ENCODE results near the gene MAVS. TPM values are rescaled to one million over a fixed set of nuclear protein-coding genes. Genes with fewer than 3 reads are reported as not detected.

The MAVS gene
- total RNA-seq, 1 donor from 2014 or later: 37.9 TPM

- no peak overlapping the region for H3K4me3 Mint-ChIP-seq (ENCODE audit: unreplicated experiment)
- peaks cover 51% of the 10 kb centered on the region for H3K4me1 Mint-ChIP-seq (ENCODE audit: low read depth)
- no peak for DNase-seq (ENCODE audit: low spot score)
Measured at GRCh38 chr20:3814928-3815495, 31.6 kb upstream of the MAVS start.

GRCh38 chr20:3815703-3816315 lies 30.8 kb upstream of the MAVS start:
- Mint-ChIP-seq H3K27me3 (ENCODE audit: low read depth) (no peaks in the 10 kb centered on the region), H3K9me3 (ENCODE audit: low read depth) (no peaks in the 10 kb centered on the region), H3K27ac (ENCODE audit: unreplicated experiment) (no peak overlapping the region), H3K36me3 (ENCODE audit: low read depth) (peaks cover 1% of the 10 kb centered on the region), H3K4me3 (ENCODE audit: unreplicated experiment) (no peak overlapping the region), H3K4me1 (ENCODE audit: low read depth) (peaks cover 46% of the 10 kb centered on the region)
- no peak for DNase-seq (ENCODE audit: low spot score)
- TF ChIP-seq, protein P1, sequence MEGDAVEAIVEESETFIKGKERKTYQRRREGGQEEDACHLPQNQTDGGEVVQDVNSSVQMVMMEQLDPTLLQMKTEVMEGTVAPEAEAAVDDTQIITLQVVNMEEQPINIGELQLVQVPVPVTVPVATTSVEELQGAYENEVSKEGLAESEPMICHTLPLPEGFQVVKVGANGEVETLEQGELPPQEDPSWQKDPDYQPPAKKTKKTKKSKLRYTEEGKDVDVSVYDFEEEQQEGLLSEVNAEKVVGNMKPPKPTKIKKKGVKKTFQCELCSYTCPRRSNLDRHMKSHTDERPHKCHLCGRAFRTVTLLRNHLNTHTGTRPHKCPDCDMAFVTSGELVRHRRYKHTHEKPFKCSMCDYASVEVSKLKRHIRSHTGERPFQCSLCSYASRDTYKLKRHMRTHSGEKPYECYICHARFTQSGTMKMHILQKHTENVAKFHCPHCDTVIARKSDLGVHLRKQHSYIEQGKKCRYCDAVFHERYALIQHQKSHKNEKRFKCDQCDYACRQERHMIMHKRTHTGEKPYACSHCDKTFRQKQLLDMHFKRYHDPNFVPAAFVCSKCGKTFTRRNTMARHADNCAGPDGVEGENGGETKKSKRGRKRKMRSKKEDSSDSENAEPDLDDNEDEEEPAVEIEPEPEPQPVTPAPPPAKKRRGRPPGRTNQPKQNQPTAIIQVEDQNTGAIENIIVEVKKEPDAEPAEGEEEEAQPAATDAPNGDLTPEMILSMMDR (IDR thresholded peaks at IDR 0.05): no peak

More at GRCh38 chr20:3814928-3815495, 31.6 kb upstream of the MAVS start:
- H3K9me3 Mint-ChIP-seq (ENCODE audit: low read depth): no peaks in the 10 kb centered on the region
- TF ChIP-seq, protein P1 (IDR thresholded peaks at IDR 0.05): no peak
- no peaks in the 10 kb centered on the region for H3K27me3 Mint-ChIP-seq (ENCODE audit: low read depth)
- peaks cover 1% of the 10 kb centered on the region for H3K36me3 Mint-ChIP-seq (ENCODE audit: low read depth)
- no peak overlapping the region for H3K27ac Mint-ChIP-seq (ENCODE audit: unreplicated experiment)

- Mint-ChIP-seq H3K4me1 (ENCODE audit: low read depth) (peaks cover 32% of the 10 kb centered on the region), H3K27ac (ENCODE audit: unreplicated experiment) (peak overlapping the region; percentile 93), H3K36me3 (ENCODE audit: low read depth) (peaks cover 2% of the 10 kb centered on the region), H3K27me3 (ENCODE audit: low read depth) (no peaks in the 10 kb centered on the region), H3K4me3 (ENCODE audit: unreplicated experiment) (peak overlapping the region; percentile 53), H3K9me3 (ENCODE audit: low read depth) (no peaks in the 10 kb centered on the region)
- TF ChIP-seq, protein P1 (IDR thresholded peaks at IDR 0.05): peak; percentile 83
- DNase-seq (ENCODE audit: low spot score): no peak
Measured at GRCh38 chr20:3818155-3819151, 28.2 kb upstream of the MAVS start.

DNA sequence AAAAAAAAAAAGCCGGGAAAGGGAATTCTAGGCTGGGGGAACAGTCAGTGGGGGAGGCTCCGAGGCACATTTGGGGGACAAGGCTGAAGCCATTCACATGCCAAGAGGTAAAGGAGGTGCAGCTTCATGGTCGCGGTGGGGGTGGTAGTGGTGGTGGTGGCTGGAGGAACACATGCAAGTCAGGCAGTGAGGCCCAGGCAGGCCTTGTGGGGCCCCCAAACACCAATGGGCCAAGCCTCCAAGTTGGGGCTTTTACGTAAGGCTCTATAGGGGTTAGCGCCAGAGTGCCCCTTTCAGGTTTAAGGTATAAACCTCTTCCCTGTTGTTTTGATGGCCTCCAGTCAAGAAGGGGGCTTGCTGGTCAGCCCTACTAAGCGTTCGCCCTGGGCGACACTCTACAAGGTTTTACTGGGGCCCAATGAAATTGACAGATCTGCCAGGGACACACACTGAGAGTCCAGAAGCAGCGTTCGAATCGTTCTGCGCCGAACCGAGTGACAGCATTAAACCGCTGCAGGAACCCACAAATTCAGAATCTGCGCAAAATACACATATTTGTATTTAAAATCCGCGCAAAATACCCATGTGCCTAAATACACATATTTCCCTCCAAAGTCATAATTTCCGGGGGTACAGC lies 27.1 kb upstream of the MAVS start:
- Mint-ChIP-seq H3K27ac (ENCODE audit: unreplicated experiment) (peak overlapping the region; percentile 93), H3K36me3 (ENCODE audit: low read depth) (peaks cover 2% of the 10 kb centered on the region), H3K4me3 (ENCODE audit: unreplicated experiment) (peak overlapping the region; percentile 79), H3K9me3 (ENCODE audit: low read depth) (no peaks in the 10 kb centered on the region), H3K4me1 (ENCODE audit: low read depth) (peaks cover 32% of the 10 kb centered on the region), H3K27me3 (ENCODE audit: low read depth) (no peaks in the 10 kb centered on the region)
- no peak for DNase-seq (ENCODE audit: low spot score)
- TF ChIP-seq, protein P1 (IDR thresholded peaks at IDR 0.05): no peak

Measured in chondrocyte (in vitro differentiated cells).